Stimulated activated CD8-positive, alpha-beta memory T cell treated with anti-CD3 and anti-CD28 coated beads, Interleukin-2, amount 100 ng/mL, for 1 hour (primary cell): ENCODE measurements around the gene NAPSA.
"Not testable (repeated sequence)": the region's sequence is repeated elsewhere in the genome, so short reads cannot be mapped to it uniquely, and the experiment has no call there.

ENCODE experiments used
- DNase-seq, 2 donors: peaks; one replicate each; pipeline ENCODE4 v3.0.0-alpha.2; 2020; ENCODE audit warnings: low read depth in 2 of 2

Gene NAPSA

DNA sequence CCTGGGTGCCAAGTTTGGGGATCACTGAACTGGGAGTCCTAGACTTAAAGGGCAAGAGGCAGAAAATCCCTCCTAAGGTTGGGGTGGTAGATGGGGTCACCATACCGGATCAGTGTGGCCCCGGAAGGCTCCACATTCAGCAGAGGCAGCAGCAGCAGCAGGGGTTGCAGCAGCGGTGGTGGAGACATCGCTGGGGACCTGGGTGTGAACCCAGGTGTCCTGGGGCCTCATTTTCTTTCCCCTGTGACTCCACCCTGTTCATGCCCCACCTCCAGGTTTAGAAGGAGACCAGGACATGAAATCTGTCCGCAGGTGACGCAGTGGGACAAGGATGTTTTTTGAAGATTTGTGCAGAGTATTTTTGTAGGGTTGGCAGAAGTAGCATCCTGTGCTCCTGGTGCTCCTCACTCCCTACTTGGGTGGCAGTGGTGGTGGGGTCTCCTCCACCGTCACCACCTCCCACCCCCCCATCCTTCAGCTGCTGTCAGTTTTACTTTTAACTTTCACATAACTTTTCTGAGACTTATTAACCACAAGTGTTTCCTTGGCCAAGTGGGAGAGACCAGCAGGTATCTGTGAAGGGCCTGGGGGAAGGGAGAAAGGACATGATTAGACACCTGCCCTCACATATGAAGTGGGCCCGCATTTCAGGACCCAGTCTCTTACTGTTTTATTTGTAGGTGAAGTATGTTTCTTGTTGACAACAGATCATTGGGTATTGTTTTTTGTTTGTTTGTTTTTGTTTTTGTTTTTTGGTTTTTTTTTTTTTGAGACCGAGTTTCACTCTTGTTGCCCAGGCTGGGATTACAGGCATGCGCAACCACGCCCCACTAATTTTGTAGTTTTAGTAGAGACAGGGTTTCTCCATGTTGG is at the start of gene NAPSA:
TSS of gene NAPSA (minus strand) at position 206 of the 873 bp plus-strand sequence. CDS start at position 188, 18 bp downstream.
- DNase-seq, result no peak

- no peak for DNase-seq
Observed at GRCh38 chr19:50413531-50413930, 48.1 kb upstream of the NAPSA start.

GRCh38 chr19:50413096-50413495 is 47.7 kb upstream of the NAPSA start:
- DNase-seq, result no peak

GRCh38 chr19:50412419-50412818 is 47.0 kb upstream of the NAPSA start:
- DNase-seq, result no peak

GRCh38 chr19:50410109-50410508 is 44.7 kb upstream of the NAPSA start:
- no peak for DNase-seq

DNA sequence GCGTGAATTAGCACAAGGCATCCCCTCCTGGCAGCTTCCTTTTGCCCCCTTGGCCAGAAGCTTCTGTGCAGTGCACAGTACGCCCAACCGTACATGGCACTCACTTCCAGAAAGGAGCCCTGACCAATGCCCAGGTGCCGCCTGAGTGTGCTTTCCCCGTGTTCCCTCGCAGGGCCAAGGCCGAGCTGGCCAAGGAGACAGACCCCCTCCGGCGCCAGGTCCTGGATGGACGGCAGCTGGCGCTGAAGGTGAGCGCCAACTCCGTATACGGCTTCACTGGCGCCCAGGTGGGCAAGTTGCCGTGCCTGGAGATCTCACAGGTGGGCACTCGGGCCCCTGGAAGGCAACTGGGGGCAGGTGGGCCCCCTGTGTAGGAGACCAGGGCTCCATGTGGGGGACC is 43.9 kb upstream of the NAPSA start:
- DNase-seq, result no peak

GRCh38 chr19:50406829-50407228 is 41.4 kb upstream of the NAPSA start:
- DNase-seq, result no peak

GRCh38 chr19:50406156-50406820 is 40.8 kb upstream of the NAPSA start:
- no peak for DNase-seq

GRCh38 chr19:50402544-50403301 is 37.3 kb upstream of the NAPSA start:
- no peak for DNase-seq

- DNase-seq, result no peak
Observed at GRCh38 chr19:50401605-50402450, 36.4 kb upstream of the NAPSA start.

GRCh38 chr19:50399368-50399745 is 33.9 kb upstream of the NAPSA start:
- DNase-seq, result no peak

- no peak for DNase-seq
Observed at GRCh38 chr19:50398675-50399367, 33.4 kb upstream of the NAPSA start.

DNA sequence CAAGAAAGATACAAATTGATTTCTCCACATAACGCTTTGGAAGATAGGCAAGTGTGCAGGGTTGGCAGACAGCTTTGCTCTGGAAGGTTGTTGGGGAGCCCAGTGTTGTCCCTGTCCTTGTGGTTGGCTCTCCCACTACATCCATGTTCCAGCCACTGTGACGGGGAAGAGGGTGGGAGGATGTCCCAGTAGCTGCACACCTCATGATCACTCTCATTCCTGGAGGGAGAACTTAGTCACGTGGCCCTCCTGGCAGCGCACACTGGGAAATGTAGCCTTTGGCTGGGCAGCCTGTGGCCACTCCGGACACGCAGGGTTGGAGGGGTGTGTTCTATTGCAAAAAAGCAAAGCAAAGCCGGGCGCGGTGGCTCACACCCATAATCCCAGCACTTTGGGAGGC is 28.6 kb upstream of the NAPSA start:
- no peak for DNase-seq

DNA sequence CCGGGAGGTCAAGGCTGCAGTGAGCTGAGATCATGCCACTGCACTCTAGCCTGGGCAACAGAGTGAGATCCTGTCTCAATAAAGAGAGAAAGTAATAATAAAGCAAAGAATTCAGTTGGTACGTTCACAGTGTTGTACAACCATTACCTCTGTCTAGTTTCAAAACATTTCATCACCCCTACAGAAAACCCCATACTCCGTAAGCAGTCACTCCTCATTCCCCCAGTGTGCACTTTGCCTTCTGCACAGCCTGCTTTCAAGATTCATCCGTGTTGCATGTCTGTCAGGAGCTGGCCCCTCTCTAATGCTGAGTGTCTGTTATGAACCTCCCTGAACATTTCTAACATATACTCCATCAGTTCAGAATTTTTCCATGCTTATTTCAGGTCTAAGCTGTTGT is 28.1 kb upstream of the NAPSA start:
- no peak for DNase-seq

DNA sequence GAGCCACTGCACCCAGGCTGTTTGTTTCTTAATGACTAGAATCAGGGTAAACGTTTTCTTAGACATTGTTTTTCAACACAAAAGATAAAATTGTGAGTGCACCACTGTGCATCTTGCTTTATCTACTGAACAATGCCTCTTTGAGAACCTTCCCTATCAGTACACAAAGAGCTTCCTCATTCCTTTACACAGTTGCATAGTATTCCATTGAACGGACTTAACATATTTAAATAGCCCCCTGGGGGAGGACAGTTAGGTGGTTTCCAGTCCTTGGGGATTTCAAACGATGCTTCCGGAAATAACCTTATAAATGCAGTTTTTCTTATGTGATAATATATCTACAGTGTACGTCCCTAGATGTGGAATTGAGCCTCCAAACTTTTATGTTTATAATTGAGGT is 27.3 kb upstream of the NAPSA start:
- no peak for DNase-seq

GRCh38 chr19:50390952-50391351 is 25.5 kb upstream of the NAPSA start:
- DNase-seq, result not testable (repeated sequence)

DNA sequence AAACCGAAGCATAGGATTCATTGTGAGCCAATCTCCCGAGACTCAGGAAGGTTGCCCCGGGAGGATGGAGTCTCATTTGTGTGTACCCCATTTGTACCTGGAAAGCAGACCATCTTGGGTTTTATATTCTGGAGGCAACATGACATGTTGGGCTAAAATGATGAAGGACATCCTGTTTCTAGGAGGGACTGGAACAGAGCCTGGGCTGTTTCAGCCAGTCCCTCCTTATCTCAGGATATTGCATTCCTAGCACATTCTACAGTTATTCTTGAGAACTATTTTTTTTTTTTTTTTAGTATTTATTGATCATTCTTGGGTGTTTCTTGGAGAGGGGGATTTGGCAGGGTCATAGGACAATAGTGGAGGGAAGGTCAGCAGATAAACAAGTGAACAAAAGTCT is 24.9 kb upstream of the NAPSA start:
- not testable (repeated sequence) for DNase-seq

DNA sequence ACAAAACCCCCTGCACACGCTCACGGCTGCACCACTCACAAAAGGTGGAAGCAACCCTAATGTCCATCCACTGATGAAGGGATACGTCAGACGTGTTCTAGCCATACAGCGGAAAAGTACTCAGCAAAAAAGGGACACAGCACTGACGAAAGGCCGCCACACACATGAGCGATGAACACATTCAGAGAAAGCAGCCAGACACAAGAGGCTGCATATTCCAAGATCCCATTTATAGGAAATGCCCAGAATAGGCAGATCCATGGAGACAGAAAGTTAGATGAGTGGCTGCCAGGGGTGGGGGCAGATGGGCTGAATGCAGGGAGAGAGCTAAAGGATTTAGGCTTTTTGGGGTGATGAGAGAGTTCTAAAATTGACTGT is 22.4 kb upstream of the NAPSA start:
- no peak for DNase-seq

DNA sequence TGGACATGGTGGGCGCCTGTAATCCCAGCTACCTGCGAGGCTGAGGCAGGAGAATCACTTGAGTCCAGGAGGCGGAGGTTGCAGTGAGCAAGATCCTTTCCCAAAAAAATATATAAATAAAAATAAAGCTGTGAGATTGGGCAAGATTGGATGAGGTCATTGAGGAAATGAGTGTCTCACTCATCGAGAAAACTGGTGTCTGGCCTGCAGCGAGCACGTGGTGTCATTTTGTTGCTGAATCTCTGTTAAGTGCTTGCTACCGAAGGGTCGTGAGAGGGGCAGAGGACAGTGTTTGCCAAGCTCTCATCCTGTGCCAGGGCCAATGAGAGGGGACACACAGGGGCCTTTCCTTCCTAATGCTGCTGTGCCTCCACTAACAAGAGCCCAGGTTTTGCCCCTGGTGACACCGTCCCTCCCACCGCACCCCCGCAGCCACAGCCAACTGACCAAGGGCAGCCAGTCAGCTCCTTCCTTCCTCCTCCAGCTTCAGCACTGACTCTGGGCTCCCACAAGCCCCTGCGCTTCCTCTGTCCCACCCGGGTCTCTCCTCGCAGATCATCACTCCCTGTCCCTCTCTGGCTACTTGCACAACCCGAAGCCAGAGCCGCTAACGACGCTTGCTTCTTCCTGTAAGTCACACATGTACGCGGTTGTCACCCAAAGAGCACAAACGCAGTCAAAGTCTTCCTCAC is 21.9 kb upstream of the NAPSA start:
- DNase-seq, result no peak
